ENCODE measurements around the gene XRCC3.
"Not testable (repeated sequence)": the region's sequence is repeated elsewhere in the genome, so short reads cannot be mapped to it uniquely, and the experiment has no call there.

XRCC3 gene

GRCh38 chr14:103705118-103705503 is 10.1 kb downstream of the XRCC3 start:
- DNase-seq: no peak

DNA sequence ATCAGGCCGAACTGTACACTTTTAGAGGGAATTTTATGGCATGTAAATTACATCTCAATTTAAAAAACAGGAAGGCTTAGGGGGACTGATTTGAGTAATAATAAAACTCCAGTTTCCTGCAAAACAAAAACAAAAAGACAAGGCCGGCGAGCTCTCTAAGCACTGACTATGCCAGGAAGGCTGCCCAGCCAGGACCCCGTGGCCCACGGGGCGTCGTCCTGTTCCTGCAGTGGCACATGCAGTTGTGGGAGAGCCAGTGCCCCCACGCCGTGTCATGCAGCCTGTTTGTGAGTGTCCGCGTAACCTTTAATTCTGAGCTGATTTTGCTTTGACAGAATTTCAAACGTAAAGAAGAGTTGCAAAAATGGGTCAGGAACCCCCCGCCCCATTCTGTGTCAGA is 10.5 kb downstream of the XRCC3 start:
- no peak for DNase-seq

- DNase-seq: no peak
Measured at GRCh38 chr14:103703433-103704385, 11.5 kb downstream of the XRCC3 start.

- DNase-seq: no peak
Measured at GRCh38 chr14:103702497-103703432, 12.5 kb downstream of the XRCC3 start.

GRCh38 chr14:103702095-103702494 is 13.2 kb downstream of the XRCC3 start:
- no peak for DNase-seq

DNA sequence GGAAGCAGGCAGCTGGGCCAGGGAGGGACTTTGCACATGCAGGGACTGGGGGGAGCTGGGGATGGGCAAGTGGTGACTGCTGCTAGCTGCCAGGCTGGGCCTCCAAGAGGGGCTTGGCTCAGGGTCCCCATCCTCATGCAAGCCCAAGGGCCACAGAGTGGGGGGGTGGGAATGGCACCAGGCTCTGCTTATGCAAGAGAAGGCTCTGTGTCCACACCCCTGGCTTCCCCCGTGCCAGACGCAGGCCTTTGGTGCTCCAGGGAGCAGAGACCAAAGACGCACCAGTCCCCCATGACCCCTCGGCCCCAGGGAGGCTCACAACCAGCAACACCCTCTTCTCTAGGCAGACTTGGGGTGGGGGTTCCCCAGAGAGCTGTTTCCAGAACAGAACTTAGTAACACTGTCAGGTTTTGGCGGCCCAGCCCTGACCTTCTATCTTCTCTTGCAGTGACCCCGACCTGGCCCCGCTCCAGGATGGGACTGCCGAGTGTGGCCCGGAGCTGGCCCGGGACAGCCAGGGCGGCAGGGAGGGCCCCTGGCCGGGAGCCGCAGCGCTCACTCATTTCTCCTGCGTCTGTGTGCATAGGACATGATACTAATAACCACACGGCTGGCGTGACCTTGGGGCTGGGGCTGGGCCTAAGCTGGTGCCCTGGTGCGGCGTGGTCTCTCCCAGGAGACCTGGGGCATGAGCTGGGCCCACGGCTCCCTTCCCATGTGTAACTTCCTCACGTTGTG is 14.3 kb downstream of the XRCC3 start:
- no peak for DNase-seq

DNA sequence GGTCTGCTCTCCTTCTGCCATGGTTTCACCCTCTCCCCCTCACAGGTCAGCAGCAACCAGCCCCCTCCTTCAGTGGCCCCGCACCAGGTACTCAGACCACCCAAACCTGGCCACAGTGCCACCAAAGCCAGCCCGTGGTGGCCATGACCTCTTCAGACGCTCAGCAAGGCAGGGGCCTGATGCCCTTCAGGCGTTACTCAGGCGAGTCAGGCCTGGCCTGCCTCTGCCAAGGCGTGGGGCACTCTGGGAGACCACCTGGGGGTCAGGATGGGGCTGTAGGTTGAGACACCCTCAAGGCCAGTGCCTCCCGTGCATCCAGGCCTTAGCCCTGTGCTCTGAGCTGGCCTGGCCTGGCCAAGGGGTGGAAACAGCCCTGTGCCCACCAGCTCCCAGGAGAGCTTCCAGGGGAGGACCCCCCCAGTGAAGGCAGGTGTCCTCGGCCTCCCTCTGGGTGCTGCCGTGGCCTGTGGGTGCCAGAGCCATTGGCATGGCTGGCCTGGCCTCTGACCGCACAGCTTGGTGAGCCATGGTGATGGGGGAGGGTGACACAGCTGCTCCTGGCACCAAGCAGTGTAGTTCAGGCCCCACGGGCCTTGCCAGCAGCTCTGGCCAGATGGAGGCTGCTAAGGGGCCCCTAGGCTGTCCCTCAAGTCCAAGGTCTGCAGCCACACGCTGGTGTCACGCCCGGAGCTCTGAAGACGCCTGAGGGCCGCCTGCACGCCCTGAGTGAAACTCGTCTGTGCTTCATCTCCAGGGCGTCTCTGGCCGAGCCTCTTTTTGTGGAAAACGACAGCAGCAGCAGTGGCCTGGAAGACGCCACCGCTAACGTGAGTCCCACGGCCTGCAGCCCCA is 15.1 kb downstream of the XRCC3 start:
- DNase-seq: no peak

- no peak for DNase-seq
Measured at GRCh38 chr14:103699261-103699661, 16.0 kb downstream of the XRCC3 start.

- DNase-seq: no peak
Measured at GRCh38 chr14:103698380-103699260, 16.6 kb downstream of the XRCC3 start.

DNA sequence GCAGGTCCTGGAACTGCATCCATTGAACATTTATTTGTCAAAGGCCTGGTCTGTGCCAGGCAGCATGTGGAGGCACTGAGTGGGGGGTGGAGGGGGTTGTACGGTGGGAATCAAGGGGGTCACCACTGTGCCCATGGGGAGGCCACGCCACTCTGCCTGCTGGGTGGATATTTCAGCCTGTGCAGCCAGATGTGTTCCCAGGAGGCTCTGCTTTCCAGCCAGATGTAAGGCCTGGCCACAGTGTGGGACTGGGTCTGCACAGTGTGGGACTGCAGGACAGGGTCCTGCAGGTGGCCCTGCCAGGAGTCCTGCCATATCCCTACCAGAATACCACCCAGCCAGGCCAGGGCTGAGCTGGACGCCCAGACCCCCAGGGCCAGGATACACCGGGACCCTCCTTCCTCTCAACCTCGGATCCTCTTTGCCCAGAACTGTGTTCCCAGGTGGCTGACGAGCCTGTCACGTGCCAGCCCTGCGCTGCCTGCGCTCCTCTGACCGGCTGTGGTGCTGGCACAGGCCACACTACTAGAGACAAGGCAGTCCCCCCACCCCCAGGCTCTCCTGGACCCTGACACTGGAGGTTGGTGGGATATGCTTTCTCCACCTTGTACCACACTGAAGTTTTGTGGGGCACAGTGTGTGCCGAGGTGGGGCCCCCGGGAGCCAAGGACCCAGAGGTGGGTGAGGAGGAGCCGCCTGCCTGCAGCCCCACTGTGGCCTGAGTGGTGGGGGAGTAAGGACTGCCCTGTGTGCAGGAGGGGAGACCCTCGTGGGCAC is 17.5 kb downstream of the XRCC3 start:
- no peak for DNase-seq

DNA sequence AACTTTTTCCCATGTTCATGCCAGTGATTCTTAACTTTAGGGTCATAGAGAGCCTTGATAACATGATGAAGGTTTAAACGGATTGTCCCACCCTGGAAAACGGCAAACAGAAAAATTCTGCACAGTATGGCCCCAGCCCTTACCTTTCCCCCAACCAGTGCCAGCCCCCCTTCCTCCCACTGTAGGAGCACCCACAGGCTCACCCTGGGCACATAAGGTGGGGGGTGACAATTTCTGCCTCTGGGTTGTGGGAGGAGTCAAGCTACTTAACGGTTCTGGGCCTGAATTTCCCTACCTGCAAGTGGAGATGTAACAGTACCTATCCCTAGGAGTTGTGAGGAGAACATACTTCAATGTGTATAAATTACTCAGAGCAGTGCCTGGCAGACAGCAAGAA is 18.0 kb downstream of the XRCC3 start:
- DNase-seq: no peak

- no peak for DNase-seq
Measured at GRCh38 chr14:103696466-103697071, 18.7 kb downstream of the XRCC3 start.

DNA sequence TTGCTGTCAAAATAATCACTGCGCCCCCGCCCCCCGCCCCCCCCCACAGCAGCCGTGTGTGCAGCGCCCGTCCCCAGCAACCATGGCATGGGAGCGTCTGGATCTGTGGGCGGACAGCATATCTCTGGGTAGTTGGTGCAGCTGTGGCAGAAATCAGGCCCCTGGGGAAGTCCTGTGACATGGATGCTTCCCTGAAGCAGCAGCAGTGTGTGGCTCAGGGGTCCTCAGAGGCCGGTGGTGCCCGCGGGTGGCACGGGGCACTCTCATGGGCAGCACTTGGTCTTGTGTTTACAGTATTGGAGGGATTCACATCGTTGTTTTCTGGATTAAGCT is 19.2 kb downstream of the XRCC3 start:
- no peak for DNase-seq

GRCh38 chr14:103695296-103696069 is 19.8 kb downstream of the XRCC3 start:
- no peak for DNase-seq

DNA sequence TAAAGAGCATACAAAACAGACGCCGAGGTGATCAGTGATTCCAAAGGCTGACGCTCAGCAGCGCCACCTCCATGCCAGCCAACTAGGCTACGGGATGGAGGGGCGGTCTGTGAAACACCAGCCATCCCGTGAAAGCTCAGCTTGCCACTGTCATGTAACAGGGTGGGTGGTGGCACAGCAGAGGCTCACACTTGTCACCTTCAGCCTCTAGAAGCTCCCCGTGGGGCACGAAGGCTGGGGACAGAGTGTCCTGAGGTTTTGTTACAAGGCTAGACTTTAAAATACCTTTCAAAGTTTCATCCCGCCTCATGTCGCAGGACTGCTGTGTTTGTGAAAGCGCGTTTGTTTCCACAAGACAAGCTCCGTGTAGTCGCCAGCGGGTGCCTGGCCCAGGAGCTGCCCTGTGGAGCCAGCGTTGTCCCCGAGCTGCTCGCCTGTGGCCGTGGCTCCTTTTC is 20.7 kb downstream of the XRCC3 start:
- DNase-seq: no peak

GRCh38 chr14:103693515-103693914 is 21.7 kb downstream of the XRCC3 start:
- no peak for DNase-seq

- no peak for DNase-seq
Measured at GRCh38 chr14:103692871-103693270, 22.4 kb downstream of the XRCC3 start.

- DNase-seq: no peak
Measured at GRCh38 chr14:103692159-103692558, 23.1 kb downstream of the XRCC3 start.

DNA sequence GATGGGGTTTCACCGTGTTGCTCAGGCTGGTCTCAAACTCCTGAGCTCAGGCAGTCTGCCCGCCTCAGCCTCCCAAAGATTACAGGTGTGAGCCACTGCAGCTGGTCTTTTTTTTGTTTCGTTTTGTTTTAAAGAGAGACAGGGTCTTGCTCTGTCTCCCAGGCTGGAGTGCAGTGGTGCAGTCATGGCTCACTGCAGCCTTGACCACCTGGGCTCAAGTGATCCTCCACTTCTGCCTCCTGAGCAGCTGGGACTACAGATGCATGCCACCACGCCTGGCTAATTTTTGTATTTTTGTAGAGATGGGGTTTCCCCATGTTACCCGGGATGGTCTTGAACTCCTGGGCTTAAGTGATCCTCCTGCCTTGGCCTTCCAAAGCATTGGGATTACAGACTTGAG is 23.6 kb downstream of the XRCC3 start:
- DNase-seq: not testable (repeated sequence)

Measured in SIG-M5 (cell line).